Aorta (tissue), 5 donors: ENCODE measurements around the gene SAMD9L. TPM values are rescaled to one million over a fixed set of nuclear protein-coding genes. Genes with fewer than 3 reads are reported as not detected.

Experiments used
- ATAC-seq: fragments of 200-7000 bp; cut with Tn5 transposase; one replicate; pipeline ENCODE4 v1.9.1; 2022; ENCODE audit warnings: moderate library complexity; ENCODE audit not compliant: low FRiP score
- DNase-seq, 2 donors: peaks; one replicate each; pipeline ENCODE4 v3.0.0-alpha.2; 2020
- H3K27ac ChIP-seq, 2 donors: one replicate each; pipeline ENCODE4 v1.5.1; 2013; ENCODE audit warnings: low read length in 2 of 2, mild to moderate bottlenecking in 2 of 2, moderate library complexity in 2 of 2, control low read depth in 1 of 2, inconsistent platforms in 1 of 2, low read depth in 1 of 2
- H3K27me3 ChIP-seq, 2 donors: one replicate each; pipeline ENCODE4 v1.6.1; 2013; ENCODE audit warnings: control low read depth in 1 of 2, low read length in 1 of 2, mild to moderate bottlenecking in 1 of 2, moderate library complexity in 1 of 2; ENCODE audit not compliant: insufficient read depth in 2 of 2, control insufficient read depth in 1 of 2
- H3K36me3 ChIP-seq, 2 donors: one replicate each; pipeline ENCODE4 v1.6.1; 2013; ENCODE audit warnings: control low read depth in 1 of 2, low read length in 1 of 2, mild to moderate bottlenecking in 1 of 2; ENCODE audit not compliant: insufficient read depth in 2 of 2, control insufficient read depth in 1 of 2
- H3K4me1 ChIP-seq, 2 donors: one replicate each; pipeline ENCODE4 v1.6.1; 2013; ENCODE audit warnings: low read length in 2 of 2, control low read depth in 1 of 2, mild to moderate bottlenecking in 1 of 2, moderate library complexity in 1 of 2; ENCODE audit not compliant: insufficient read depth in 2 of 2, control insufficient read depth in 1 of 2
- H3K4me3 ChIP-seq, 2 donors: one replicate each; pipeline ENCODE4 v1.5.1; 2013; ENCODE audit warnings: low read length in 2 of 2, control low read depth in 1 of 2, mild to moderate bottlenecking in 1 of 2
- H3K9me3 ChIP-seq: one replicate; pipeline ENCODE4 v1.6.1; 2013; ENCODE audit warnings: mild to moderate bottlenecking, low read length; ENCODE audit not compliant: control insufficient read depth
- WGBS, 2 donors: extraction: QIAGEN DNeasy Blood & Tissue Kit; methylation state at CpG; one replicate each; pipeline ENCODE4 v1.1.7; 2013; 5-methylcytosine and 5-hydroxymethylcytosine counted together
- intact Hi-C, 2 donors: fragments of 100-400 bp; cut with DNase I; formaldehyde crosslinking; loops; one replicate each; pipeline versions ENCODE4 v1.14.2 to v1.15.0; 2022
- polyA plus RNA-seq, 2 donors: library from polyadenylated mRNA; stranded (reverse); fragments of 200-250 nt; gene quantifications; one replicate each; pipeline ENCODE4 v1.2.3, GENCODE V29; 2013
- total RNA-seq, 2 donors: library from RNA; stranded (reverse); fragmentation: NEBNext Ultra II Directional; extraction: Animal tissue kit (Norgen Biotek cat#: 25700); gene quantifications; one replicate each; pipeline ENCODE4 v1.2.1, GENCODE V29; 2021
- donor health status: healthy with polysubstance abuse.
- donor health status: Bipolar disorder and iron deficiency.
- donor health status: DM: no; HTN: no; CAD: no.
- donor health status: DM: no; HTN: no; CAD: no.
- donor health status: DM: yes; HTN: yes; CAD: no.

The SAMD9L gene
- total and polyA plus RNA-seq, 4 donors = 4.4 to 23.1 (median 9.8) TPM

DNA sequence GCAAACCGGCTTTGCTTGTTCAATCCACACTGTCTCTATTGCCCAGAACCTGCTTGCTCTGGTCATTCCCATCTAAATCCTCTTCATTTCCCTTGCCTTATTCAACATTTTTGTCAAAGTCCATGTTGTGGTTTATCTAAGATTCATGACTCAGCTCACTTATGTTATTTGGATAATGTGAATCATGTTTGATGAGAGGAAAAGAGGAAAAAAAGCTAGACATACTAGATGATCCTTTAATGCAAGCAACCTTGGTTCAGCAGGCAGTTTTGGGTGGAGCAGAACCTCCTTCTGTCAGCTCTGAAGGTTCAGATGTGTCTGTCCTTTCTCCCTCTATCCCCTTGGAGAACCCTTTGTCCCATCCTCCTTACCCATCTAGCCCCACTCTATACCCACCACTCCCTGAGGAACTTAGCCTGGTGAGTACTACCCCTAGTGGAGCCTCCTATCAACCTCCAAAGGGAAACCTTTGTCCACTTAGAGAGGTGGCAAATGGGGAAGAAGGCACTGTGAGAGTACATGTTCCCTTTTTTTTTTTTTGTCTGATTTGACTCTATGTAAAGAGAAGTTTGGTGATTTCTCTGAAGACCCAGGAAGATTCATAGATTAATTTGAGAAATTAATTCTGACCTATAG, 2.1 kb upstream of the SAMD9L start:
- intact Hi-C loops = no loop called here
- no peak overlapping the region for H3K27ac ChIP-seq
- H3K9me3 ChIP-seq = no peaks in the 10 kb centered on the region
- peaks cover 0 to 2% of the 10 kb centered on the region in 2 donors for H3K36me3 ChIP-seq
- H3K4me1 ChIP-seq = peaks cover 2 to 5% of the 10 kb centered on the region in 2 donors
- 88 to 95% methylated on average over 1 of the region's 1 CpG for WGBS, 2 donors
- H3K4me3 ChIP-seq = no peak overlapping the region
- ATAC-seq (no peak), DNase-seq (no peak)
- H3K27me3 ChIP-seq = no peaks in the 10 kb centered on the region

DNA sequence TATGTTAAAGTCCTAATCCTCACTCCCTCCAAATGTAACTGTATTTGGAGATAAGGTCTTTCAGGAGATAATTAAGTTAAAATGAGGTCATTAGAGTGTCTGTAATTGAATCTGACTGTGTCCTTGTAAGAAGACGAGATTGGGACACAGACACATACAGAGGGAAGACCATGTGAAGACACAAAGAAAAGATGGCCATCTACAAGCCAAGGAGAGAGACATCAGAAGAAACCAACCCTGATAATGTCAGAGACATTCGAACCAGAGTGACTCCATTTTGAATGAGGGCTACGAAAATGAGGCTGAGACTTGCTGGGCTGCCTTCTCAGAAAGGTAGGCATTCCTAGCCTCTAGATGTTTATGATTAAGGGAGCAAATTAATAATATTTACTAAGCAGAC, 542 bp upstream of the SAMD9L start:
- Histone ChIP-seq H3K27me3 (no peaks in the 10 kb centered on the region), H3K36me3 (peaks cover 2 to 3% of the 10 kb centered on the region in 2 donors), H3K4me1 (peaks cover 2 to 5% of the 10 kb centered on the region in 2 donors), H3K4me3 (peak overlapping the region in 1 of 2 donors; percentile 92), H3K27ac (no peak overlapping the region), H3K9me3 (no peaks in the 10 kb centered on the region)
- no peak for ATAC-seq
- WGBS, 2 donors = 83 to 84% methylated on average over 3 of the region's 3 CpGs
- intact Hi-C loops = no loop called here
- no peak for DNase-seq

DNA sequence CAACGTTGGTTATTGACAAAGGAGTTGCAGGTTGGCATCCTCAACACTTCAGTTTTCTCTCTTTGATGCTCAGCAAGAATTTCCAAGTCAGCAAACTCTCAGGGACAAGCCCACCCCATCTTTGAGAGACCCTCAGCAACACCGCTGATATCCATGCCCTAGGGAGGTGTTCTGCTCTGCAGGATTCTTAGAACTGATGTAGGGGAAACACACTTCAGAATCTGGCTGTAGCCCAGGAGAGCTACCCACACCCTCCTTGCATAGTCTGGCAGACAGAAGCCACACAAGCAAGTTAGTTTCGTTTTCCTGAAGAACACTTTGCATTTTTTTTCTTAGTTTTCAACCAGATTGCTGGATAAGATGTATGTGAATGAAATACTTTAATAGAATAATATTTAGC, 822 bp downstream of the SAMD9L start:
- peak in 1 of 2 donors; percentile 40 for DNase-seq
- no peaks in the 10 kb centered on the region for H3K9me3 ChIP-seq
- H3K36me3 ChIP-seq = peaks cover 2 to 5% of the 10 kb centered on the region in 2 donors
- no peaks in the 10 kb centered on the region for H3K27me3 ChIP-seq
- intact Hi-C loops = no loop called here
- no peak overlapping the region for H3K27ac ChIP-seq
- peak overlapping the region; percentile 27 to 92 for H3K4me3 ChIP-seq
- ATAC-seq = peak; percentile 75
- peaks cover 2 to 5% of the 10 kb centered on the region in 2 donors for H3K4me1 ChIP-seq
- 8 to 9% methylated on average over 3 of the region's 3 CpGs for WGBS, 2 donors

DNA sequence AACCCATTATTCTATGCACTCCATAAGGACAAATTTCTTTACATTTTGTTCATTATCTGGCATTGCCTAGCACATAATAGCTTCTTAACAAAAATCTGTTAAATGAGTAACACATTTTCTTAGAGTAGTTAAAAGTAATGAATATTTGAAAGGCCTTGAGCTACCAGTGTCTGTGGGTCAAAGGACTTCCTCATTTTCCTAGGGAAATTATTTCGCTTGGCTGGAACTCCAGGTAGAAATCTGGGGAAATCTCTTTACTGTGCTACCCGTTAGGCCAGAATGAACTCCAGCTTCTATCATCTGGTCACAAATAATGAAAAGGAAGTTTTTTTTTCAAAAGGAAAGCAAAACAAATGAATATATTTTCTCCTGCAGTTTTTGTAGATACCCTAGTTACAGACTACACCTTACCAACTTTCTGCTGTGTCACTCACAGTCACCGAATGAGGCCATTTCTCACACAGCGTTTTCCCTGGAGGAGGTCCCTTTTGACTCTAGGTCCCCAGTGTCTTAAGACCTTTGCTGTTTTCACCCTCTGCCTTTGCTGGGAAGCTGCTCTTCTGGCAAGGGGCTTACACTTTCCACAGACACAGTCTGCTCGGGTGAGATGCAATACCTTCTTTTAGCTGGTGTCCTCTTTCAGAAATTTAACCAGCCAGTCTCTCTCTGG, 1.6 kb downstream of the SAMD9L start:
- 49 to 58% methylated on average over 5 of the region's 5 CpGs for WGBS, 2 donors
- Histone ChIP-seq H3K4me3 (peak overlapping the region; percentile 27 to 59), H3K36me3 (peaks cover 2 to 5% of the 10 kb centered on the region in 2 donors), H3K4me1 (peaks cover 2 to 5% of the 10 kb centered on the region in 2 donors), H3K27ac (no peak overlapping the region), H3K9me3 (peaks cover under 1% of the 10 kb centered on the region), H3K27me3 (no peaks in the 10 kb centered on the region)
- no peak for DNase-seq
- intact Hi-C loops = no loop called here
- ATAC-seq = peak; percentile 44

DNA sequence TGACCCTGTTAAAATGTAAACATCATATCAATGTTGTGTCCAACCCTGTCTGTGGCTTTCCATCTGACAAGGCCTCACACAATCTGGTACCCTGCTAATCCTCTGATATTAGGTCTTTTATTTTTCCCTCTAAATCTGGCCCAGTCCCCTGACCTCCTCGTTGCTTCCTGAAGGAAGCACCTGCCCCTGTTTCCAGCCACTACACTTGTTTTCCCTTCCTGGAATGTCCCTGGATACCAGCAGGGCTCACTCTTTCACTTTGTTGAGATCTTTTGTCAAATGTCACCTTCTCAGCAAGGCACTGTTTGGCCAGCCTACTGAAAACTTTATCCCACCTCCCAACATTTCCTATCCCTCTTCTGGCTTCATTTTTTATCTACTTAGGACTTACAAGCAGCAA, 2.1 kb downstream of the SAMD9L start:
- H3K36me3 ChIP-seq = peaks cover 2 to 5% of the 10 kb centered on the region in 2 donors
- no peaks in the 10 kb centered on the region for H3K27me3 ChIP-seq
- H3K27ac ChIP-seq = no peak overlapping the region
- intact Hi-C loops = no loop called here
- H3K4me3 ChIP-seq = no peak overlapping the region
- peaks cover 2% of the 10 kb centered on the region for H3K9me3 ChIP-seq
- ATAC-seq (no peak), DNase-seq (no peak)
- 29 to 55% methylated on average over 1 of the region's 1 CpG for WGBS, 2 donors
- H3K4me1 ChIP-seq = peaks cover 2 to 5% of the 10 kb centered on the region in 2 donors

DNA sequence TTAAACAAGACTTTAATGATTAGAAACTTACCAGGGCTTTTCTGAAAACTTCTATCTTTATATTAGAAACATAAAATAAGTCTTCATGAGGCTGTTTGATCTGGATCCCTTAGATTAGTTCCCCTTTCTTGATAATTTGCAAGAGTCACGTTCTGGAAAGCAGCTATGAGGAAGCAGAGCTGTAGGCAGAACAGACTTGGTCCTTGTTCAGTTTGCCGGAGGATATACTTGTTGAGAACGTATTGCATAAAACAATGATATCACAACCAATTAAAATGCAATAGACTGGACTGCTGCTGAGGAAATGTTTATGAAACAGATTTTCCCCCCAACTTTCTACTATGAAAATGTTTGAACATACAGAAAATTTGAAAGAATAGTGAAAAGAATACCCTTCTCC, 2.8 kb downstream of the SAMD9L start:
- no peaks in the 10 kb centered on the region for H3K27me3 ChIP-seq
- intact Hi-C loops = no loop called here
- peaks cover 5 to 7% of the 10 kb centered on the region in 2 donors for H3K36me3 ChIP-seq
- H3K9me3 ChIP-seq = peaks cover 2% of the 10 kb centered on the region
- ATAC-seq (no peak), DNase-seq (no peak)
- 77 to 81% methylated on average over 3 of the region's 3 CpGs for WGBS, 2 donors
- H3K4me3 ChIP-seq = no peak overlapping the region
- no peak overlapping the region for H3K27ac ChIP-seq
- peaks cover 2 to 5% of the 10 kb centered on the region in 2 donors for H3K4me1 ChIP-seq

DNA sequence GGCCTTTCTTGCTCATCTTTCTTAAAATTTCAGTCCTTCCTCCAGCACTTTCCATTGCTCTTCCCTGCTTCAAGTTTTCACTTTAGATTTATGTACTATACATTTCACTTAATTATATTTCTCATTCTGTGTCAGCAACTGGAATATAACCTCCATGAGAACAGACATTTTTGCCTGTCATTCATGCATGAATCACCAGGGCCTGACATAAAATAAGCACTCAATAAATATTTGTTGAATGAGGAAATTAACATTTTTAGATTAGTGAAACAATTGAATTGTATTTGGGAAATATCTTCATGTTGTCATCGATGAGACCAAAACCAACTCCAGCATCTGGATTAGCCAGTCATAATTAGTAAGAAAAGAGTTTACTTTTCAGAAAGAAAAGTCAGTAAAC, 6.1 kb downstream of the SAMD9L start:
- H3K9me3 ChIP-seq = peaks cover 19% of the 10 kb centered on the region
- intact Hi-C loops = no loop called here
- whole genome bisulfite sequencing, 2 donors = 93% methylated on average over 1 of the region's 1 CpG
- ATAC-seq = no peak
- DNase-seq = no peak
- H3K27ac ChIP-seq = no peak overlapping the region
- peaks cover 3 to 5% of the 10 kb centered on the region in 2 donors for H3K4me1 ChIP-seq
- H3K4me3 ChIP-seq = no peak overlapping the region
- peaks cover 16 to 21% of the 10 kb centered on the region in 2 donors for H3K36me3 ChIP-seq
- no peaks in the 10 kb centered on the region for H3K27me3 ChIP-seq

DNA sequence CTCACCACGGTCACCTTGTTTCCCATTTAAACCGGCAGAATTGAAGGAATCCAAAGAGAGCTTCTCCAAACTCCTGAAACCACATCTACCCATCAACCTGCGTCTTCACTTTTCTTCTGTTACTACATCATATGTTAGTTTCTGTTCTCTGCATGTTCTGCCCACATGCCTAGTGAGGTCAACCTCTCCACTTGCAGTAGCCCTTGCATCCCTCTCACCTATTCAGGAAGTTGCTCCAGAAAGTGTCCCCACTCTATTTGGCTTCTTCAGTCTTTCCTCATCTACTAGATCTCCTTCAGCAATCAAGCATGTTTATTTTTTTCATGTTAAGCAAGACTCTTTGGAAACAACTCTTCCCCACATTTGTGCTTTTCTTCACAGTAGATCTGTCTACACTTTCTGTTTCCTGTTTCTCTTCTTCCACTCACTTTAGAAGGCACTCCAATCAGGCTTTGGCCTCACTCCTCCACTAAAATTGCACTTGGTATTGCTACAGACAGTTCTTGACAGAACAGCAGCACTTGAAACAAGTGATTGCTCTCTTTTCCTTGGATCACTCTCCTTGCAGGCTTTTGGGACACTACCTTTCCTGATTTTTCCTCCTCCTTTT, 7.5 kb downstream of the SAMD9L start:
- ATAC-seq (no peak), DNase-seq (no peak)
- Histone ChIP-seq H3K4me1 (peaks cover 0 to 1% of the 10 kb centered on the region in 2 donors), H3K27ac (no peak overlapping the region), H3K9me3 (peaks cover 22% of the 10 kb centered on the region), H3K4me3 (no peak overlapping the region), H3K27me3 (no peaks in the 10 kb centered on the region), H3K36me3 (peaks cover 18 to 25% of the 10 kb centered on the region in 2 donors)
- intact Hi-C loops = no loop called here
- WGBS, 2 donors = 91 to 93% methylated on average over 3 of the region's 3 CpGs
